GM21723 (cell line): Measurements from ENCODE around the gene SLC19A1.

ENCODE experiments used
- ATAC-seq: cut with Tn5 transposase; IDR thresholded peaks from one replicate; pipeline ENCODE4 v1.9.1; 2021; ENCODE audit warnings: mild to moderate bottlenecking, moderate library complexity; ENCODE audit not compliant: unreplicated experiment

SLC19A1 gene

GRCh38 chr21:45448810-45449657 lies 93.2 kb downstream of the SLC19A1 start:
- no peak for ATAC-seq

- ATAC-seq, result no peak
Measured at GRCh38 chr21:45448283-45448809, 93.9 kb downstream of the SLC19A1 start.
